ENCODE data around the gene PRKCE.

- TF ChIP-seq CTCF (IDR thresholded peaks at IDR 0.05): no peak
- no peak for TF ChIP-seq POLR2A (IDR thresholded peaks at IDR 0.05)
Measured at GRCh38 chr2:45918463-45919159, 267.1 kb downstream of the PRKCE start.
